IMR-90 (cell line): ENCODE measurements around the gene SRGN.

Experiments used
- BHLHE40 ChIP-seq: fragments of 150-350 bp; IDR thresholded peaks from 2 replicates; pipeline ENCODE4 v1.6.1; 2016; ENCODE audit warnings: mild to moderate bottlenecking, low read depth, low read length
- CTCF ChIP-seq: conservative IDR thresholded peaks from 2 replicates; pipeline ENCODE4 v1.5.1; 2012; ENCODE audit warnings: mild to moderate bottlenecking, low read depth, low read length, improper control_type of control experiment
- POLR2A ChIP-seq: IDR thresholded peaks from 2 replicates; pipeline ENCODE4 v1.6.1; 2012; ENCODE audit warnings: mild to moderate bottlenecking, low read depth, low read length
- RFX5 ChIP-seq: IDR thresholded peaks from 2 replicates; pipeline ENCODE4 v1.8.0; 2012; ENCODE audit warnings: low read depth, mild to moderate bottlenecking, low read length, moderate library complexity

- TF ChIP-seq CTCF (no peak), POLR2A (no peak), RFX5 (no peak), BHLHE40 (no peak)
Measured at GRCh38 chr10:69096045-69096444, 8.1 kb downstream of the SRGN start.
